HFF-Myc (cell line): ENCODE measurements around the gene BRIP1.
"Not testable (repeated sequence)": the region's sequence is repeated elsewhere in the genome, so short reads cannot be mapped to it uniquely, and the experiment has no call there.

Experiments
- DNase-seq: peaks from one replicate; pipeline ENCODE4 v3.0.0-alpha.2; 2011; ENCODE audit warnings: low read depth; ENCODE audit errors: extremely low read depth
- H3K4me3 ChIP-seq: replicated peaks from 2 replicates; pipeline ENCODE4 v1.5.1; 2011; ENCODE audit warnings: low read depth, mild to moderate bottlenecking, control low read depth, low read length
- TF ChIP-seq, protein P1 (sequence below): IDR thresholded peaks from 2 replicates; pipeline ENCODE4 v1.5.1; 2012; ENCODE audit warnings: mild to moderate bottlenecking, low read depth, low read length, control low read depth; ENCODE audit errors: missing control alignments

Gene BRIP1

GRCh38 chr17:61832463-61832862 is 30.9 kb downstream of the BRIP1 start:
- no peak overlapping the region for H3K4me3 ChIP-seq
- TF ChIP-seq, protein P1, sequence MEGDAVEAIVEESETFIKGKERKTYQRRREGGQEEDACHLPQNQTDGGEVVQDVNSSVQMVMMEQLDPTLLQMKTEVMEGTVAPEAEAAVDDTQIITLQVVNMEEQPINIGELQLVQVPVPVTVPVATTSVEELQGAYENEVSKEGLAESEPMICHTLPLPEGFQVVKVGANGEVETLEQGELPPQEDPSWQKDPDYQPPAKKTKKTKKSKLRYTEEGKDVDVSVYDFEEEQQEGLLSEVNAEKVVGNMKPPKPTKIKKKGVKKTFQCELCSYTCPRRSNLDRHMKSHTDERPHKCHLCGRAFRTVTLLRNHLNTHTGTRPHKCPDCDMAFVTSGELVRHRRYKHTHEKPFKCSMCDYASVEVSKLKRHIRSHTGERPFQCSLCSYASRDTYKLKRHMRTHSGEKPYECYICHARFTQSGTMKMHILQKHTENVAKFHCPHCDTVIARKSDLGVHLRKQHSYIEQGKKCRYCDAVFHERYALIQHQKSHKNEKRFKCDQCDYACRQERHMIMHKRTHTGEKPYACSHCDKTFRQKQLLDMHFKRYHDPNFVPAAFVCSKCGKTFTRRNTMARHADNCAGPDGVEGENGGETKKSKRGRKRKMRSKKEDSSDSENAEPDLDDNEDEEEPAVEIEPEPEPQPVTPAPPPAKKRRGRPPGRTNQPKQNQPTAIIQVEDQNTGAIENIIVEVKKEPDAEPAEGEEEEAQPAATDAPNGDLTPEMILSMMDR, result no peak
- no peak for DNase-seq

DNA sequence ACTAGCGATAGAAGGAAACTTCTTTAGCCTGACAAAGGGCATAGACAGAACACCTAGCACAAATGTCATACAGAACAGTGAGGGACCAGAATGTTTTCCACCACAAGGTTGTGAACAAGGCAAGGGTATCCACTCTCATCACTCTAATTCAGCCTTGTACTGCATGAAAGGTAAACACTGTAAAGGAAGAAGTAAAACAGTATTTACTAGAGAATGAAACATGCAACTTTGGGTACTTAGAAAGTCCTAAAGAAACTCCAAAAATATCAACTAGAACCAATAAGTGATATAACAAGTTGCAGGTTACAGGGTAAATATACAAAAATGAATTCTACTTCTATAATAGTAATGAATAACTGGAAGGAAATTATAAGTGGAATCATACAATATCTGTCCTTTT is 32.2 kb downstream of the BRIP1 start:
- H3K4me3 ChIP-seq, result no peak overlapping the region
- TF ChIP-seq, protein P1, result no peak
- DNase-seq, result no peak

GRCh38 chr17:61828694-61829093 is 34.6 kb downstream of the BRIP1 start:
- DNase-seq, result no peak
- no peak overlapping the region for H3K4me3 ChIP-seq
- TF ChIP-seq, protein P1, result no peak

DNA sequence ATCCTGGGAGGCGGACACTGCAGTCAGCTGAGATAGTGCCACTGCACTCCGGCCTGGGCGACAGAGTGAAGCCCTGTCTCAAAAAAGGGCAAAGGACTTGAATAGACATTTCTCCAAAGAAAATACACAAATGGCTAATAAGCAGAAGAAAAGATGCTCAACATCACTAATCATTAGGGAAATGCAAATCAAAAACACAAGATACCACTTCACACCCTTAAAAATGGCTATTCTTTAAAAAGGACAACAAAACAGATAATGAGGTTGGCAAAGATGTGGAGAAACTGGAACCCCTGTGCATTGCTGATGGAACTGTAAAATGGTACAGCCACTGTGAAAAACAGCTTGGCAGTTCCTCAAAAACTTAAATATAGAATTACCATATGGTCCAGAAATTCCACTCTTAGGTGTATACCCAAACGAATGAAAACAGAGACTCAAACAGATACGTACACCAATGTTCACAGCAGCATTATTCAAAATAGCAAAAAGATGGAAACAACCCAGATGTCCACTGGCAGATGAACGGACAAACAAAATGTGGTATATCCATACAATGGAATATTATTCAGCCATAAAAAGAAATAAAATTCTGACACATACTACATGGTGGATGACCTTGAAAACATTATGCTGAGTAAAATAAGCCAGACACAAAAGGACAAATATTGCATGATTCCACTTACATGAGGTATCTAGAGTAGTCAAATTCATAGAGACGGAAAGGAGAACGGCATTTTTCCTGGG is 35.5 kb downstream of the BRIP1 start:
- H3K4me3 ChIP-seq, result no peak overlapping the region
- no peak for DNase-seq
- TF ChIP-seq, protein P1, result no peak

- H3K4me3 ChIP-seq, DNase-seq: not testable (repeated sequence)
Measured at GRCh38 chr17:61826866-61827265, 36.5 kb downstream of the BRIP1 start.

DNA sequence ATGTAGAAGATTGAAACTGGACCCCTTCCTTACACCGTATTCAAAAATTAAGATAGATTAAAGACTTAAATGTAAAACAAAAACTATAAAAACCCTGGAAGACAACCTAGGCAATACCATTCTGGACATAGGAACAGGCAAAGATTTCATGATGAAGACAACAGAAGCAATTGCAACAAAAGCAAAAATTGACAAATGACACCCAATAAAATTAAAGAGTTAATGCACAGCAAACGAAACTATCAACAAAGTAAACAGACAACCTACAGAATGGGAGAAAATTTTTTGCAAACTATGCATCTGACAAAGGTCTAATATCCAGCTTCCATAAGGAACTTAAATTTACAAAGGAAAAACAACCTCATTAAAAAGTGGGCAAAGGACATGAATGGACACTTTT is 37.1 kb downstream of the BRIP1 start:
- not testable (repeated sequence) for DNase-seq, H3K4me3 ChIP-seq

DNA sequence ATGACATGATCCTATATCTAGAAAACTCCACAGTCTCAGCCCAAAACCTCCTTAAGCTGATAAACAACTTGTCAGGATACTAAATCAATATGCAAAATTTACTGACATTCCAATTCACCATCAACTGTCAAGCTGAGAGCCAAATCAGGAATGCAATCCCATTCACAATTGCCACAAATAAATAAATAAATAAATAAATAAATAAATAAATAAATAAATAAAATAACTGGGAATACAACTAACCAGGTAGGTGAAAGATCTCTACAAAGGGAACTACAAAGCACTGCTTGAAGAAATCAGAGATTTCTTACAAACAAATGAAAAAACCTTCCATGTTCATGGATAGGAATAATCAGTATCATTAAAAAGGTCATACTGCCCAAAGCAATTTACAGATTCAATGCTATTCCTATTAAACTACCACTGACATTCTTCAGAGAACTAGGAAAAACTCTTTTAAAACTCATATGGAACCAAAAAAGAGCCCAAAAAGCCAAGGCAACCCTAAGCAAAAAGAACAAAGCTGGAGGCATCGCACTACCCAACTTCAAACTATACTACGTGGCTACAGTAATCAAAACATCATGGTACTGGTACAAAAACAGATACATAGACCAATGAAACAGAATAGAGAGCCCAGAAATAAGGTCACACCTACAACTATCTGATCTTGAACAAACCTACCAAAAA is 37.7 kb downstream of the BRIP1 start:
- TF ChIP-seq, protein P1, result no peak
- no peak overlapping the region for H3K4me3 ChIP-seq
- no peak for DNase-seq
